Measurements from ENCODE around the gene ZNF491. TPM values are rescaled to one million over a fixed set of nuclear protein-coding genes. Genes with fewer than 3 reads are reported as not detected.
"Not testable (repeated sequence)": the region's sequence is repeated elsewhere in the genome, so short reads cannot be mapped to it uniquely, and the experiment has no call there.

Gene ZNF491
- total RNA-seq, result 1.8 TPM
- long read RNA-seq, partial matches to known transcripts, result 0 of 1 reads
- long read RNA-seq, other reads (novel, unspliced or antisense), result 0 of 1 reads

DNA sequence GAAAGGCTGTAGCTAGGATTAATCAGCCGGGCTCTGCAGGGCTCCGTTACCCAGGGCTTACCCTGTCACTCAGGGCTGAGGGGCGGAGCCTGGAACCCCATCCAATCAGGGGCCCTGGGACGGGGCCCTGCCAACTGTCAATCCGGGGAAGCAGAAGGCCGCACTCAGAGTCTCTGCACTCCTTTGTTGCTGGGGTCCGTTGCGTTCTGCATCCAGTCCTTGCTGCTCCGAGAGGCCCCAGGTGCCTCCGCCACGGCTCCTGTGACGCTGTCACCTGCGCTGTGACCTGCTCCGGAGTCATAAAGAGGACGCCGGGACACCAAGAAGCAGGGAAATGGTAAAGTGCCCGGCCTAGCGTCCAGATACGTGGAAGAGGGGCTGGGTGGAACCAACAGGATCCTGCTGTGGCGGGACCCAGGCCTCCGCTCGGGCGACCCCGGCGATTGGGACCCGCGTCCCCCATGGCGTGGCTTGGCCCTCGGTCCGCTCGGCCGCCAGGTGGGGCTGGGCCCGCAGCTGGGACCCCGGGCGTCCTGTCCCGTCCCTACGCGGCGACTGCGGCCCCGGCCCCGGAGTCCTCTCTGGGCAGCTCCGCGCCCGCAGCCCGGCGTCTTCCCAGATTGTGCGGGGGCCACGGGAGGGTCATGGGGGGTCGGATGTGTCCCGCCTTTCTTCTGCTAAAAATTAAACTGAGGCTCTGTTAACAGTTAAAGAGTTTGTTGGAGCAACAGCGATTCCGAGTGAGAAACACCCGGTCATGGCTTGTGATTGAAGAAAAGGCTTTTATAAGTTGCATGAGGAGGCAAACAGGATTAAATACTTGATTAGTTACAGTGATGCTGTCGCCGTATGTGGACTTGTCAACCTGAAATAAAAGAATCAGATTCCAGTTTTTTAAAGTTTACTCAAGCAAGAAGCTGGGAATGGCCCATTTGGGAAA is at the start of gene ZNF491:
TSS of gene ZNF491 (plus strand) at position 133 of the 940 bp plus-strand sequence. CDS start 7,431 bp downstream, outside the sequence.
- intact Hi-C loops (cut with DNase I), result loop anchor here (2.0 to 5.0 kb wide), 4 partner anchors 16 to 344 kb away; partner anchors contain the start of genes ZNF20 and ZNF440
- DNase-seq (ENCODE audit: low spot score), result peak; percentile 96

DNA sequence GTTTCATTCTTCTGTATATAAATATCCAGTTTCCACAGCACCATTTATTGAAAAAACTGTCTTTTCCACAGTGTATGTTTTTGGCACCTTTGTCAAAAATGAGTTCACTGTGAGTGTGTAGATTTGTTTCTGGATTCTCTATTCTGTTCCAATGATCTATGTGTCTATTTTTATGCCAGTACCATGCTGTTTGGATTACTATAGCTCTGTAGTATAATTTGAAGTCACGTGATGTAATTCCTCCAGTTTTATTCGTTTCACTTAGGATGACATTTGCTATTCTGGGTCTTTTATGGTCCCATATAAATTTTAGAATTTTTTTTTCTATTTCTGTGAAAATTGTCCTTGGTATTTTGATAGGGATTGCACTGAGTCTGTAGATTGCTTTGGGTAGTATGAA is 48.6 kb upstream of the ZNF491 start:
- intact Hi-C loops (cut with DNase I), result no loop called here
- DNase-seq (ENCODE audit: low spot score), result no peak

DNA sequence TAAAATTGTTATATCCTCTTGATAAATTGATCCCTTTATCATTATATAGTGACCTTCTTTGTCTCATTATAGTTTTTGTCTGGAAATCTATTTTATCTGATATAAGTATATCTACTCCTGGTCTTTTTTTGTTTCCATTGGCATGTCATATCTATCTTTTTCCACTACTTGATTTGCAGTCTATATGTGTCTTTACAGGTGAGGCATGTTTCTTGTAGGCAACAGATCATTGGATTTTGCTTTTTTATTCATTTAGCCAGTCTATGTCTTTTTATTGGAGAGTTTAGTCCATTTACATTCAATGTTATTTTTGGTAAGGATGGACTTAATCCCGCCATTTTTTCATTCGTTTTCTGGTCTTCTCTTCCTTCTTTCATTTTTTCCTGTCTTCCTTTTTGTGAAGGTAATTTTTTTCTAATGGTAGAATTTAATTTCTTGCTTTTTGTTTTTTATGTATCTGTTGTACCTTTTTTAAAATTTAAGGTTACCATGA is 46.0 kb upstream of the ZNF491 start:
- intact Hi-C loops (cut with DNase I), result no loop called here
- no peak for DNase-seq (ENCODE audit: low spot score)

DNA sequence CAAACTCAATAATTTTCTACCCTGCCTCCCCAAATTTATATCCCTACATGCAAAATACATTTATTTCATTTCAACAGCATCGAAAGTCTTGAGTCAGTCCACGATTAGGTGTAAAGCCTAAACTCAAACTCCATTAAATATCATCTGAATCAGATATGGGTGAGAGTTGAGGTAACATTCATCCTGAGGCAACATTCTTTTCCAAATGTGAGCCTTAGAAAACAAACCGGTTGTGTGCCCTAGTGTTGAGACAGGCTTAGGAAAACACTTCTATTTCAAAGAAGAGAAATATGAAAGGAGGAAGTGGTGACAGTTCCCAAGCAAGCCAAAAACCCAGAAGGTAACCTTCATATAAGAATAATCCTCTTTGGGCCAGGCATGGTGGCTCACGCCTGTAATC is 43.7 kb upstream of the ZNF491 start:
- intact Hi-C loops (cut with DNase I), result no loop called here
- no peak for DNase-seq (ENCODE audit: low spot score)

DNA sequence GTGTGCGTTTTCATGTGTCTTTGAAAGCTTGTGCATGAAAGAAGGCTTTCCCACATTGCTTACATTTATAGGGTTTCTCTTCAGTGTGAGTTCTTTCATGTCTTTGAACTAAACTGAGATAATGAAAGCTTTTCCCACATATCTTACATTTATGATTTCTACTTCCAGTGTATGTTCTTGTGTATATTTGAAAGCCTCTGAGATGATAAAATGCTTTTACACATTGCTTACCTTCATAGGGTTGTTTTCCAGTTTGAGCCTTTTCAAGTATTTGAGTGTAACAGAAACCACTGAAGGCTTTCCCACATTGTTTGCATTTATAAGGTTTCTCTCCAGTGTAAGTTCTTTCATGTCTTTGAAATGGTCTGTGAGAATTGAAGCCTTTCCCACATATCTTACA is 41.4 kb upstream of the ZNF491 start:
- intact Hi-C loops (cut with DNase I), result no loop called here
- DNase-seq (ENCODE audit: low spot score), result no peak

DNA sequence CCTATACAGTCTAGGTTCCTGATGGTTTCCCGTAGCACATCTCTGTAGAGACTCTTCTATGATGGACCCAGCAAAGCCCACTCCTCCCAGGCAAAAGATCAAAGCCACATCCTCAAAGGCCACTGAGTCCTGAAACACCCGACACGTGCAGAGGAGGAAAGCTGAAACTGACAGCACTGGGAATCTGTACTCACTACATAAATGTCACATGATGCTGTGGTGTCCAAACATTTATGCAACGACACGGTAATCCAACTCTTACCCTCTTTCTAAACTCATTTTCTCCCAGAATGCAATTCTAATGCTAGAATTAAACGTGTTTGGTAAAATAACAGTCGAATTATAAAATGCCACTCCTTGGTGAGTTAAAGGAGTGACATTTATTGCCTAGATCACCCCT is 38.5 kb upstream of the ZNF491 start:
- DNase-seq (ENCODE audit: low spot score), result no peak
- intact Hi-C loops (cut with DNase I), result no loop called here

DNA sequence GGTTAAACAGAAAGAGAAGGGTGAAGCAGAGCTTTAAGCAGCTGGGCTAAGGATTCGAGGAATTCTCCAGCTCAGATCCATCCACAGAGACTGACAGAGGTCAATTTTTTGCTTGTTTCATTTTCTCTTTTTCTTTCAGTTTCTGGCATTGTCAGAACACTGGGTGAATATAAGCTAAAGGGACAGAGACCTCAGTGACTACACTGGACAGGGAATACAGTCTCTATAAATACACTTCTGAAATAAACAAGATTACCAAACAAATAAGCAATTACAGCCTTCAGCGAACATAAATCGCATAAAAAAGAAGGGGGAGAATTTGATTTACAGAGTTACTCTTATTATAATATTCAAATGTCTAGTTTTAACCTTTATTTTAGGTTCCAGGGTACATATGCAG is 35.2 kb upstream of the ZNF491 start:
- DNase-seq (ENCODE audit: low spot score), result no peak
- intact Hi-C loops (cut with DNase I), result no loop called here

DNA sequence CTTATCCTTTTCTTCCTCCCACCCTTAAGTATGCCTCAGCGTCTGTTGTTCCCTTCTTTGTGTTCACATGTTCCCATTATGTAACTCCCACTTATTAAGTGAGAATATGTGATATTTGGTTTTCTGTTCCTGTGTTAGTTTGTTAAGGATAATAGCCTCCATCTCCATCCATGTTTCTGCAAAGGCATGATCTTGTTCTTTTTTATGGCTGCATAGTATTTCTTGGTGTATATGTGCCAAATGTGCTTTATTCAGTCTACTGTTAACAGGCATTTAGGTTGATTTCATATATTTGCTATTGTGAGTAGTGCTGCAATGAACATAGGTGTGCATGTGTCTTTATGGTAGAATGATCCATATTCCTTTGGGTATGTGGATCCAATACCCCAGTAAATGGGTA is 34.7 kb upstream of the ZNF491 start:
- intact Hi-C loops (cut with DNase I), result no loop called here
- no peak for DNase-seq (ENCODE audit: low spot score)

DNA sequence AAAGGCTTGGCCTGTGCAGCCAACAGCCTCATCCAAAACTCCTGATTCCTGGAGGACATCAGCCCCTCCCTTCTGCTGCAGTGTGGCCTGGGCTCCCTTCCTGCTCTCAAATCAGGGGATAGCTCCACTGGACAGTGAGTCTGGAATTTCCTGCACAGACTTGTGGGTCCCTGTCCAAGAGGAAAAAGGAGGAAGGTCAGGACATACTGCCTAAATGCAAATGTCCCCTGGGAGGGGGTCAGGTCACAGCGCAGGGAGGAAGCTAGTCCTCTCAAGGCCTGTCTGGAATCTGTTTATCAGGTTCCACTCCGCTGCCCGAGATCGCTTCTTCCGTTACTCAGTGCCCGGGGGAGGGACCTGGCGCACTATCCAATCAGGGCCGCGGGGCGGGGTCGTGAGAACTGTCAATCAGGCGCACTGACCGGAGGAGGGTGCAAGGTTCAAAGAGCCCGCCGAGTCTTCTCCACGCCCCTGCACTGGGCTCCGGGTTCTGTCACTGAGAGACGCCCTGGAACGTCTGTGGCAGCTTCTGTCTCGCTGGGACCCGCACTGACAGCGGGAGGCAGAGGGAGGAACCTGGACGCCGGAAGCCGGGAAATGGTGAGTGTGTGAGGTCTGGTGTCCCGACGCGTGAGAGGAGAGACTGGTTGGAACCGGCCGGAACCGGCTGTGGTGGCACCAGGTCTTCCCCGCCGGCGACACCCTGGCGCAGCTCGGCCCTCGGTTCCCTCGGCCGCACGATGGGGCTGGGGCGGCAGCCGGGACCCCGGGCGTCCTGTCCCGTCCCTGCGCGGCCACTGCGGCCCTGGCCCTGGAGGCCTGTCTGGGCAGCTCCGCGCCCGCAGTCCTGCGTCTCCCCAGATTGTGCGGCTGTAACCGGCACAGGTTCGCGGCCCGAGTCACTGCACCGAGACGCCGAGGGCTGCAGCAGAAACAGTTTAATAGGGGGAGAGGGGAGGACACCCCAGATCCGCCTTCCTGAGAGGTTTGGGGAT is 31.4 kb upstream of the ZNF491 start, which contains the start of gene ZNF441:
TSS of gene ZNF441 (plus strand) at position 404 of the 995 bp plus-strand sequence. CDS start at position 598, 194 bp downstream.
- intact Hi-C loops (cut with DNase I), result loop anchor here (1.0 kb wide), 1 partner anchor 28 kb away; no protein-coding TSS in a partner anchor

DNA sequence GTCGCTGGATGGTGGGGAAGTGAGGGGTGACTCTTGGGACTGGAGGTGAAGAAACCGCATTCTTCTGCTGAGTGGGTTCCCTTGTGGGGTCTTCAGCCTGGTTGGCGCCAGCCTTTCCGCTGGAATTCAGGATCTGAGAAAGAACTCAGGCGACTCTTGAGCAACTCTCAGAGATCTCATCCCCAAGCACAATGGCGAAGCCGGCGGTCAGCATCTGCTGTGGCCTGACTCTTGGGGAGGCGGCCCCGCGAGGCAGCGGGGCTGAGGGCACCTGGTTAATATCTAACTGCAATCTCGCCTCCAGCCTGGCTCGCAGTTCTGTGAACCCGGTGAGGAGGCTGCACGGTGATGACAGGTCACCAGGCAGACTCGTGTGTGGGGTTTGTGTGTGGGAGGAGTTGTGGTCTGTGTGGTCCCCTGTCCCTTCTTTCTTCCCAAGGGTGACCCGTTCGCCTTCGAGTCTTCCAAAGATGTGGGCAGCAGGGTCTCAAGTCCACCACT is 30.6 kb upstream of the ZNF491 start:
- intact Hi-C loops (cut with DNase I), result no loop called here
- DNase-seq (ENCODE audit: low spot score), result peak; percentile 75

More for the DNA sequence above, 31.4 kb upstream of the ZNF491 start, which contains the start of gene ZNF441:
- peak; percentile 99 for DNase-seq (ENCODE audit: low spot score)

DNA sequence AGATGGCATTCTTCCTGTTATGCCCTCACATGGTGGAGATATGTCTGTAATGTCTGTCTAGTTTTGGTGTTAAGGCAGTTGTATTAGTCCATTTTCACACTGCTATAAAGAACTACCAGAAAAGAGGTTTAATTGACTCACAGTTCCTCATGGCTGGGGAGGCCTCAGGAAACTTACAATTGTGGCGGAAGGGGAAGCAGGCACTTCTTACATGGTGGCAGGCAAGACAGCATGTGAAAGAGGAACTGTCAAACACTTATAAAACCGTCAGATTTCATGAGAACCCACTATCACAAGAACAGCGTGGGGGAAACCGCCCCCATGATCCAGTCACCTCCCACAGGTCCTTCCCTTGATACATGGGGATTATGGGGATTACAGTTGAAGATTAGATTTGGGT is 28.3 kb upstream of the ZNF491 start:
- no peak for DNase-seq (ENCODE audit: low spot score)
- intact Hi-C loops (cut with DNase I), result no loop called here

DNA sequence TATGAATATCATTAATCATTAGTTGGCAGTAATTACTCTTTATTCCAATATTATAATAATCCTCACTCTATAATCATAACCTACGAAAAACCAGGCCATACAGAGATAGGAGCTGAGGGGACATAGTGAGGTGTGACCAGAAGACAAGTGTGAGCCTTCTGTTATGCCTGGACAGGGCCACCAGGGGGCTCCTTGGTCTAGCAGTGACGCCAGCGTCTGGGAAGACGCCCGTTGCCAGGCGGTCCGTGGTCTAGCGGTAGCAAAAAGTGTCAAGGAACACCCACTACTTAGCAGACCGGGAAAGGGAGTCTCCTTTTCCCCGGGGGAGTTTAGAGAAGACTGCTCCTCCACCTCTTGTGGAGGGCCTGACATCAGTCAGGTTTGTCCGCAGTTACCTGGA is 26.8 kb upstream of the ZNF491 start:
- DNase-seq (ENCODE audit: low spot score); intact Hi-C loops (cut with DNase I): not testable (repeated sequence)

DNA sequence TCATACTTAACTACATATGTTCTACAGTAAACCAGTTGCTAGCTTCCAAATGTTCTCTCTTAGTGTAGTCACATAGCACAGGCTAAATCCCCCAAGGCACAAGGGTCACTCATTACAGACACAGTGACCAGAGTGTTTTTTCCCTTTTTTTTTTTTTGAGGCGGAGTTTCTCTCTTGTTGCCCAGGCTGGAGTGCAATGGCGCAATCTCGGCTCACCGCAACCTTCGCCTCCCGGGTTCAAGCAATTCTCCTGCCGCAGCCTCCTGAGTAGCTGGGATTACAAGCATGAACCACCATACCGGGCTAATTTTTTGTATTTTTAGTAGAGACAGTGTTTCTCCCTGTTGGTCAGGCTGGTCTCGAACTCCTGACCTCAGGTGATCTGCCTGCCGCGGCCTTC is 21.7 kb upstream of the ZNF491 start:
- intact Hi-C loops (cut with DNase I); DNase-seq (ENCODE audit: low spot score): not testable (repeated sequence)

DNA sequence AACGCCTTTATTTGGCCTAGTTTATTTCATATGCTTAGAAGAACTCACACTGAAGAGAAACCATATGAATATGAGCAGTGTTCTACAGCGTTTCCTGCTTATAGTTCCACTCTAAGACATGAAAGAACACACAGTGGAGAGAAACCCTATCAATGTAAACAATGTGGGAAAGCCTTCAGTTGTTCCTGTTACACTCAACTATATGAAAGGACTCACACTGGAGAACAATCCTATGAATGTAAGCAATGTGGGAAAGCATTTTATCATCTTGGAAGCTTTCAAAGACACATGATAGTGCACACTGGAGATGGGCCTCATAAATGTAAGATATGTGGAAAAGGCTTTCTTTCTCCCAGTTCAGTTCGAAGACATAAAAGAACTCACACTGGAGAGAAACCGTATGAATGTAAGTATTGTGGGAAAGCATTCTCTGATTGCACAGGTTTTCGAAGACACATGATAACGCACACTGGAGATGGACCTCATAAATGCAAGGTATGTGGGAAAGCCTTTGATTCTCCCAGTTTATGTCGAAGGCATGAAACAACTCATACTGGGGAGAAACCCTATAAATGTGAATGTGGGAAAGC is 17.8 kb upstream of the ZNF491 start:
- no peak for DNase-seq (ENCODE audit: low spot score)
- intact Hi-C loops (cut with DNase I), result no loop called here

DNA sequence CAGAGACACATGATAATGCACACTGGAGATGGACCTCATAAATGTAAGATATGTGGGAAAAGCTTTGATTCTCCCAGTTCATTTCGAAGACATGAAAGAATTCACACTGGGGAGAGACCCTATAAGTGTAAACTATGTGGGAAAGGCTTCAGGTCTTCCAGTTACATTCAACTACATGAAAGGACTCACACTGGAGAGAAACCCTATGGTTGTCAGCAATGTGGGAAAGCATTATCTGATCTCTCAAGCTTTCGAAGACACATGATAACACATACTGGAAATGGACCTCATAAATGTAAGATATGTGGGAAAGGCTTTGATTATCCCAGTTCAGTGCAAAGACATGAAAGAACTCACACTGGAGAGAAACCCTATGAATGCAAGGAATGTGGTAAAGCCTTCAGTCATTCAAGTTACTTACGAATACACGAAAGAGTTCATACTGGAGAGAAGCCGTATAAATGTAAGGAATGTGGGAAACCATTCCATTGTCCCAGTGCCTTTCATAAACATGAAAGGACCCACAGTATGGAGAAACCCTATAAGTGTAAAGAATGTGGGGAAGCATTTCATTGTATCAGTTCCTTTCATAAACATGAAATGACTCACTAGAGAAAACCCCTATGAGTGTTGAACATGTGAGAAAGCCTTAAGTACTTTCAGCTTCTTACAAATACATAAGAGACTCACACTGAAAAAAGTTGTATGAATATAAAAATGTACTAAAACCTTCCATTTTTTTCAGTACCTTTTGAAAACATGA is 16.8 kb upstream of the ZNF491 start:
- DNase-seq (ENCODE audit: low spot score), result no peak
- intact Hi-C loops (cut with DNase I), result no loop called here

DNA sequence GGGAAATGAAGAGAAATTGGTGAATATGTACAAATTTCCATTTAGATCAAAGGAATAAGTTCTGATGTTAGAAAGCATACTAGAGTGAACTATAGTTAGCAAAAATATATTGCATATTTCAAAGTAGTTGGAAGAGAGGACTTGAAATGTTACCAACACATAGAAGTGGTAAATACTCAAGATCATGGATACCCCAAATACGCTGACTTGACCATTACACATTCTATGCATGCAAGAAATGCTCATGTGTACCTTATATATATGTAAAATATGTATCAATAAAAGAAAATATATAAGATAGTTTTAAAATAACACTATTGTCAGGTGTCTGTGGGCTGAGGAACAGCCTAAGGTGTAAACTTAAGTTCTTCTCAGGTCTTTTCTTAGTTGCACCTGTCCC is 14.6 kb upstream of the ZNF491 start:
- no peak for DNase-seq (ENCODE audit: low spot score)
- intact Hi-C loops (cut with DNase I), result no loop called here

DNA sequence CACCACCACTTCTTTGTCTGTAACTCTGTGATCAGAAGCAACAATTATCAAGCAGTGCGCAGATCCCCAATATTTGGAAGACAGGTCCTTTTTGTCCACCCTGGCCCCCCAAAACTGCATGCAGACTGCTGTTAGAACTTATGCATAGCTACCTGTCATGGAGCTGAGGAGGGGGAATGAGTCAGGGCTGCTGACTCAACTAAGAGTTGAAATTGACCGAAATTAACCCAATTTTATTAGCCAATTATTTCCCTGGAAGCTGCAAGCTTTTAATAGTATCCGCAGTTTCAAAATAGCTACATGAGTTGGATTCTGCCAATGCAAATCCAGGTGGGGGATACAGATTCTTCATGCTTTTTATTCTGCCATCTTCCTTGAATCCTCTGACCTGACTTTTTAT is 14.0 kb upstream of the ZNF491 start:
- intact Hi-C loops (cut with DNase I), result no loop called here
- DNase-seq (ENCODE audit: low spot score), result no peak

DNA sequence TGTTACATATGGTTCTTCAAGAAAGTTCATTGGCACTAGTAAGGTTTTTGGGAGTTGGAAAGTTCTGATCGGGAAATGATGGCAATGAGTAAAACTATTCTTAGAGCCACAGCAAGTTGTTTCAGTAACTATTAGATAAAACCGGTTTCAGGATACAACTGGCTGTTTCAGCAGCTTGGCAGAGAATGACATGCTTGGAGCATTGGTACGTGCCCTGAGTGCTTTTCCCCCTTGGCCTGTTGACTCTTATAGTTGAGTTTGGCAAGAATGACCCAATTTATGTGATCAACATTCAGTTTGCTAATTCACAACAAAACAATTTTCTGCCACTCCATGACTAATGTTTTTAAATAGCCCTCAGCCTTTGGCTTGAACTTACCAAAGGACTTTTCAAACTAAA is 10.8 kb upstream of the ZNF491 start:
- no peak for DNase-seq (ENCODE audit: low spot score)

More for the DNA sequence above, 10.8 kb upstream of the ZNF491 start:
- intact Hi-C loops (cut with DNase I), result no loop called here
